GM12878 (cell line): Measurements from ENCODE around the gene SYNPO. TPM values are rescaled to one million over a fixed set of nuclear protein-coding genes. Genes with fewer than 3 reads are reported as not detected.

Source experiments
- ATAC-seq: fragments of 200-7000 bp; cut with Tn5 transposase; 3 replicates; pipeline ENCODE4 v1.9.1; 2020; ENCODE audit warnings: mild to moderate bottlenecking, moderate library complexity
- BruUV-seq: library from RNA; stranded (reverse); fragments of 400-500 nt; replicated peaks from 2 replicates; lab custom pipeline; 2021; lab: Mats Ljungman, UMichigan
- CTCF ChIA-PET: fragments of 300-600 bp; sonication (Branson Sonifier 250); formaldehyde crosslinking; extraction: SDS; loops from one replicate; lab custom pipeline; 2021; ENCODE audit warnings: inconsistent platforms; lab: Yijun Ruan, JAX
- POLR2A ChIA-PET: fragments of 350-600 bp; formaldehyde crosslinking; extraction: SDS; loops from one replicate; lab custom pipeline; 2021; ENCODE audit warnings: inconsistent platforms; lab: Charles Lee
- RAD21 ChIA-PET: fragments of 300-600 bp; sonication (Branson Sonifier 250); formaldehyde crosslinking; loops from one replicate; lab custom pipeline; 2023; ENCODE audit warnings: antibody characterized with exemption; ENCODE audit not compliant: unreplicated experiment; lab: Charles Lee
- SMC1A ChIA-PET: fragments of 300-600 bp; sonication (Branson Sonifier 250); formaldehyde crosslinking; loops from one replicate; lab custom pipeline; 2023; ENCODE audit not compliant: unreplicated experiment, uncharacterized antibody; lab: Charles Lee
- DNase-seq: peaks from one replicate; pipeline ENCODE4 v3.0.0-alpha.2; 2011; ENCODE audit warnings: low read depth, low spot score
- FAIRE-seq: peaks from 3 replicates; lab custom pipeline; 2011; peaks lifted over from hg19 to GRCh38; lab: Jason Lieb, UNC
- H2AFZ ChIP-seq: 2 replicates; pipeline ENCODE4 v1.6.0; 2011; ENCODE audit warnings: low read depth, low read length, control low read depth; ENCODE audit not compliant: control insufficient read depth
- H3K27ac ChIP-seq: 2 replicates; pipeline ENCODE4 v1.5.1; 2011; ENCODE audit warnings: control low read depth; ENCODE audit not compliant: control insufficient read depth, insufficient read depth
- H3K27me3 ChIP-seq, 2 experiments: replicated peaks in 1 of 2; 2 replicates each; pipeline versions ENCODE4 v1.6.0 to v1.6.1; 2011; ENCODE audit warnings: low read length in 1 of 2; ENCODE audit not compliant: control insufficient read depth in 2 of 2, insufficient read depth in 2 of 2
- H3K36me3 ChIP-seq, 2 experiments: 2 replicates each; pipeline ENCODE4 v1.5.1; 2011; ENCODE audit warnings: low read length in 1 of 2; ENCODE audit not compliant: control insufficient read depth in 2 of 2, insufficient read depth in 2 of 2
- H3K4me1 ChIP-seq: 2 replicates; pipeline ENCODE4 v1.6.1; 2011; ENCODE audit warnings: mild to moderate bottlenecking, low read length, moderate library complexity, mixed read lengths; ENCODE audit not compliant: control insufficient read depth, insufficient read depth
- H3K4me2 ChIP-seq: 2 replicates; pipeline ENCODE4 v1.6.0; 2011; ENCODE audit warnings: control low read depth; ENCODE audit not compliant: control insufficient read depth, insufficient read depth
- H3K4me3 ChIP-seq: fragments of 200-600 bp; sonication (generic); 2 replicates; pipeline ENCODE4 v1.5.1; 2016
- H3K79me2 ChIP-seq: 2 replicates; pipeline ENCODE4 v1.6.0; 2011; ENCODE audit warnings: low read length; ENCODE audit not compliant: control insufficient read depth, insufficient read depth
- H3K9ac ChIP-seq: 2 replicates; pipeline ENCODE4 v1.8.0; 2011; ENCODE audit warnings: low read length, control low read depth, mixed read lengths; ENCODE audit not compliant: control insufficient read depth, insufficient read depth
- H3K9me3 ChIP-seq: replicated peaks from 3 replicates; pipeline ENCODE4 v1.5.1; 2011; ENCODE audit warnings: mild to moderate bottlenecking, low read length; ENCODE audit not compliant: control insufficient read depth, insufficient read depth
- H4K20me1 ChIP-seq: 2 replicates; pipeline ENCODE4 v1.6.0; 2011; ENCODE audit not compliant: control insufficient read depth, insufficient read depth
- CHD4 ChIP-seq: fragments of 200-600 bp; sonication (generic); IDR thresholded peaks from 2 replicates; pipeline ENCODE4 v1.6.1; 2016; ENCODE audit warnings: mild to moderate bottlenecking
- DPF2 ChIP-seq: fragments of 450-650 bp; IDR thresholded peaks from 2 replicates; pipeline ENCODE4 v1.6.1; 2017; ENCODE audit warnings: mild to moderate bottlenecking
- ESRRA ChIP-seq: IDR thresholded peaks from 2 replicates; pipeline ENCODE4 v1.6.1; 2012; ENCODE audit warnings: mild to moderate bottlenecking, low read length, improper control_type of control experiment
- GABPA ChIP-seq: IDR thresholded peaks from 2 replicates; pipeline ENCODE4 v1.6.1; 2014; ENCODE audit warnings: antibody characterized with exemption, low read depth, mild to moderate bottlenecking, inconsistent platforms
- MTA3 ChIP-seq: IDR thresholded peaks from 2 replicates; pipeline ENCODE4 v1.6.1; 2012; ENCODE audit warnings: low read length, inconsistent platforms, borderline replicate concordance
- NR2F1 ChIP-seq: fragments of 450-650 bp; conservative IDR thresholded peaks from 2 replicates; pipeline ENCODE4 v1.6.1; 2017; ENCODE audit warnings: mild to moderate bottlenecking
- POLR2AphosphoS2 ChIP-seq: IDR thresholded peaks from 2 replicates; pipeline ENCODE4 v1.6.1; 2011; ENCODE audit warnings: low read depth, mild to moderate bottlenecking, low read length, improper control_type of control experiment, moderate library complexity
- SREBF1 ChIP-seq: IDR thresholded peaks from 2 replicates; pipeline ENCODE4 v1.6.1; 2012; ENCODE audit warnings: mild to moderate bottlenecking, low read length
- TCF3 ChIP-seq: IDR thresholded peaks from 2 replicates; pipeline ENCODE4 v1.6.1; 2012; ENCODE audit warnings: low read depth, mild to moderate bottlenecking, low read length, borderline replicate concordance; ENCODE audit not compliant: insufficient read depth
- TCF7 ChIP-seq: IDR thresholded peaks from 2 replicates; pipeline ENCODE4 v1.6.1; 2014; ENCODE audit warnings: antibody characterized with exemption, borderline replicate concordance
- WRNIP1 ChIP-seq: IDR thresholded peaks from 2 replicates; pipeline ENCODE4 v1.6.1; 2011; ENCODE audit warnings: low read depth, low read length, improper control_type of control experiment, borderline replicate concordance
- WGBS: methylation state at CpG from one replicate; pipeline ENCODE4 v1.1.6; 2016; ENCODE audit warnings: low lambda C conversion rate; ENCODE audit not compliant: insufficient replicate concordance, insufficient coverage; ENCODE audit errors: missing lambda C conversion rate; 5-methylcytosine and 5-hydroxymethylcytosine counted together
- in situ Hi-C: fragments of 300-500 bp; cut with MboI; formaldehyde crosslinking; loops from 9 replicates; pipeline ENCODE4 v1.14.3; 2018; ENCODE audit warnings: mixed read lengths
- intact Hi-C: fragments of 100-400 bp; cut with micrococcal nuclease; formaldehyde crosslinking; loops from one replicate; pipeline ENCODE4 v1.14.2; 2022; ENCODE audit not compliant: unreplicated experiment
- polyA plus RNA-seq, 11 experiments: library from polyadenylated mRNA; depleted of rRNA in 4 of 11; unstranded in 6 of 11; stranded (reverse) in 5 of 11; fragments of >200 nt; fragmentation: Nextera tagmentation in 4 of 11; fragmentation: Illumina TruSeq in 1 of 11; extraction: Ambion mirVana in 4 of 11; extraction: Trizol in 1 of 11; gene quantifications; 1 replicate in 1 of 11; 2 replicates in 10 of 11; pipeline versions ENCODE4 v1.2.1 to v1.2.3, GENCODE V29; 2011 to 2016; ENCODE audit warnings: inconsistent platforms in 2 of 11, missing spikeins in 2 of 11, low read depth in 1 of 11
- total RNA-seq, 4 experiments: library from RNA; depleted of rRNA in 3 of 4; stranded (reverse); fragments of >200 nt in 3 of 4; fragmentation: Illumina TruSeq in 1 of 4; extraction: Trizol in 1 of 4; gene quantifications; 2 replicates each; pipeline versions ENCODE4 v1.2.1 to v1.2.3, GENCODE V29; 2013 to 2021
- TF ChIP-seq, protein P1 (sequence below): fragments of 450-650 bp; formaldehyde crosslinking; IDR thresholded peaks from 2 replicates; pipeline ENCODE4 v1.5.0; 2022; ENCODE audit warnings: mild to moderate bottlenecking, missing genetic modification characterization
- TF ChIP-seq, protein P2 (sequence below): fragments of 150-350 bp; IDR thresholded peaks from 2 replicates; pipeline ENCODE4 v1.6.1; 2016; ENCODE audit warnings: low read depth, low read length
- TF ChIP-seq, protein P3 (sequence below): IDR thresholded peaks from 2 replicates; pipeline ENCODE4 v1.6.1; 2011; ENCODE audit warnings: borderline replicate concordance, low read depth, mild to moderate bottlenecking, moderate library complexity, low read length; ENCODE audit not compliant: insufficient read depth, poor library complexity, severe bottlenecking
- TF ChIP-seq, protein P4 (sequence below): IDR thresholded peaks from 2 replicates; pipeline ENCODE4 v1.6.1; 2012; ENCODE audit warnings: low read depth, low read length, improper control_type of control experiment

SYNPO gene
- total and polyA plus RNA-seq, 10 of the 15 experiments (the other 5 are each of a cell fraction or from before 2014, with no cell fraction given) = 0.77 to 21.0 (median 3.9) TPM

DNA sequence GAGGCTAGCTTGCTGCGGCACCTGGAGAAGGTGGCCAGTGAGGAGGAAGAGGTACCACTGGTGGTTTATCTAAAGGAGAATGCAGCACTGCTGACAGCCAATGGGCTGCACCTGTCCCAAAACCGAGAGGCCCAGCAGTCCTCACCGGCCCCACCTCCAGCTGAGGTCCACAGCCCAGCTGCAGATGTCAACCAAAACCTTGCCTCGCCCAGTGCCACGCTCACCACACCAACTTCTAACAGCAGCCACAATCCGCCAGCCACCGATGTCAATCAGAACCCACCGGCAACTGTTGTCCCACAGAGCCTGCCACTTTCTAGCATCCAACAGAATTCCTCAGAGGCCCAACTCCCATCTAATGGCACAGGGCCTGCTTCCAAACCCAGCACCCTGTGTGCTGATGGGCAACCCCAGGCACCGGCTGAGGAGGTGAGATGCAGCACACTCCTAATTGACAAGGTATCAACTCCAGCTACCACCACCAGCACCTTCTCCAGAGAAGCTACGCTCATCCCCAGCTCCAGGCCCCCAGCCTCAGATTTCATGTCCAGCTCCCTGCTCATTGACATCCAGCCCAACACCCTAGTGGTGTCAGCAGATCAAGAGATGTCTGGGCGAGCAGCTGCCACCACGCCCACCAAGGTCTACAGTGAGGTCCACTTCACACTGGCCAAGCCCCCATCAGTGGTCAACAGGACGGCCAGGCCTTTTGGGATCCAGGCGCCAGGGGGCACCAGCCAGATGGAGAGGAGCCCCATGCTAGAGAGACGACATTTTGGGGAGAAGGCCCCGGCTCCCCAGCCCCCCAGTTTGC, 8.0 kb downstream of the SYNPO start:
- FAIRE-seq = no peak
- BruUV-seq = TSS peak; percentile 30
- Histone ChIP-seq H3K9me3 (no peaks in the 10 kb centered on the region), H2AFZ (no peak overlapping the region), H3K4me3 (no peak overlapping the region), H3K79me2 (no peaks in the 10 kb centered on the region), H3K9ac (no peak overlapping the region), H3K4me2 (no peak overlapping the region), H3K4me1 (0 out of 2 replicates have a peak, but pooled peaks cover 3% of the 10 kb centered on the region), H3K36me3 (no peaks in the 10 kb centered on the region), H4K20me1 (no peaks in the 10 kb centered on the region), H3K27ac (no peak overlapping the region), H3K27me3 (no peaks in the 10 kb centered on the region)
- ChIA-PET POLR2A (no interaction called here), SMC1A (interaction anchor here (1.3 kb wide), 1 partner anchor 88 kb away, joined by 3 read pairs; no protein-coding TSS in a partner anchor), CTCF (interaction anchor here (0.6 to 0.7 kb wide), 2 partner anchors 9 to 83 kb away, joined by 3 read pairs; no protein-coding TSS in a partner anchor), RAD21 (no interaction called here)
- intact Hi-C loops = no loop called here
- in situ Hi-C loops = no loop called here
- TF ChIP-seq ESRRA (no peak), MTA3 (no peak), TCF3 (no peak), NR2F1 (no peak), WRNIP1 (no peak), CHD4 (no peak), POLR2AphosphoS2 (no peak), TCF7 (no peak), DPF2 (no peak), SREBF1 (no peak), GABPA (no peak)
- TF ChIP-seq, protein P1, sequence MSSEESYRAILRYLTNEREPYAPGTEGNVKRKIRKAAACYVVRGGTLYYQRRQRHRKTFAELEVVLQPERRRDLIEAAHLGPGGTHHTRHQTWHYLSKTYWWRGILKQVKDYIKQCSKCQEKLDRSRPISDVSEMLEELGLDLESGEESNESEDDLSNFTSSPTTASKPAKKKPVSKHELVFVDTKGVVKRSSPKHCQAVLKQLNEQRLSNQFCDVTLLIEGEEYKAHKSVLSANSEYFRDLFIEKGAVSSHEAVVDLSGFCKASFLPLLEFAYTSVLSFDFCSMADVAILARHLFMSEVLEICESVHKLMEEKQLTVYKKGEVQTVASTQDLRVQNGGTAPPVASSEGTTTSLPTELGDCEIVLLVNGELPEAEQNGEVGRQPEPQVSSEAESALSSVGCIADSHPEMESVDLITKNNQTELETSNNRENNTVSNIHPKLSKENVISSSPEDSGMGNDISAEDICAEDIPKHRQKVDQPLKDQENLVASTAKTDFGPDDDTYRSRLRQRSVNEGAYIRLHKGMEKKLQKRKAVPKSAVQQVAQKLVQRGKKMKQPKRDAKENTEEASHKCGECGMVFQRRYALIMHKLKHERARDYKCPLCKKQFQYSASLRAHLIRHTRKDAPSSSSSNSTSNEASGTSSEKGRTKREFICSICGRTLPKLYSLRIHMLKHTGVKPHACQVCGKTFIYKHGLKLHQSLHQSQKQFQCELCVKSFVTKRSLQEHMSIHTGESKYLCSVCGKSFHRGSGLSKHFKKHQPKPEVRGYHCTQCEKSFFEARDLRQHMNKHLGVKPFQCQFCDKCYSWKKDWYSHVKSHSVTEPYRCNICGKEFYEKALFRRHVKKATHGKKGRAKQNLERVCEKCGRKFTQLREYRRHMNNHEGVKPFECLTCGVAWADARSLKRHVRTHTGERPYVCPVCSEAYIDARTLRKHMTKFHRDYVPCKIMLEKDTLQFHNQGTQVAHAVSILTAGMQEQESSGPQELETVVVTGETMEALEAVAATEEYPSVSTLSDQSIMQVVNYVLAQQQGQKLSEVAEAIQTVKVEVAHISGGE (CRISPR knock-in tag) = no peak
- TF ChIP-seq, protein P2, sequence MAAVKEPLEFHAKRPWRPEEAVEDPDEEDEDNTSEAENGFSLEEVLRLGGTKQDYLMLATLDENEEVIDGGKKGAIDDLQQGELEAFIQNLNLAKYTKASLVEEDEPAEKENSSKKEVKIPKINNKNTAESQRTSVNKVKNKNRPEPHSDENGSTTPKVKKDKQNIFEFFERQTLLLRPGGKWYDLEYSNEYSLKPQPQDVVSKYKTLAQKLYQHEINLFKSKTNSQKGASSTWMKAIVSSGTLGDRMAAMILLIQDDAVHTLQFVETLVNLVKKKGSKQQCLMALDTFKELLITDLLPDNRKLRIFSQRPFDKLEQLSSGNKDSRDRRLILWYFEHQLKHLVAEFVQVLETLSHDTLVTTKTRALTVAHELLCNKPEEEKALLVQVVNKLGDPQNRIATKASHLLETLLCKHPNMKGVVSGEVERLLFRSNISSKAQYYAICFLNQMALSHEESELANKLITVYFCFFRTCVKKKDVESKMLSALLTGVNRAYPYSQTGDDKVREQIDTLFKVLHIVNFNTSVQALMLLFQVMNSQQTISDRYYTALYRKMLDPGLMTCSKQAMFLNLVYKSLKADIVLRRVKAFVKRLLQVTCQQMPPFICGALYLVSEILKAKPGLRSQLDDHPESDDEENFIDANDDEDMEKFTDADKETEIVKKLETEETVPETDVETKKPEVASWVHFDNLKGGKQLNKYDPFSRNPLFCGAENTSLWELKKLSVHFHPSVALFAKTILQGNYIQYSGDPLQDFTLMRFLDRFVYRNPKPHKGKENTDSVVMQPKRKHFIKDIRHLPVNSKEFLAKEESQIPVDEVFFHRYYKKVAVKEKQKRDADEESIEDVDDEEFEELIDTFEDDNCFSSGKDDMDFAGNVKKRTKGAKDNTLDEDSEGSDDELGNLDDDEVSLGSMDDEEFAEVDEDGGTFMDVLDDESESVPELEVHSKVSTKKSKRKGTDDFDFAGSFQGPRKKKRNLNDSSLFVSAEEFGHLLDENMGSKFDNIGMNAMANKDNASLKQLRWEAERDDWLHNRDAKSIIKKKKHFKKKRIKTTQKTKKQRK = no peak
- TF ChIP-seq, protein P3, sequence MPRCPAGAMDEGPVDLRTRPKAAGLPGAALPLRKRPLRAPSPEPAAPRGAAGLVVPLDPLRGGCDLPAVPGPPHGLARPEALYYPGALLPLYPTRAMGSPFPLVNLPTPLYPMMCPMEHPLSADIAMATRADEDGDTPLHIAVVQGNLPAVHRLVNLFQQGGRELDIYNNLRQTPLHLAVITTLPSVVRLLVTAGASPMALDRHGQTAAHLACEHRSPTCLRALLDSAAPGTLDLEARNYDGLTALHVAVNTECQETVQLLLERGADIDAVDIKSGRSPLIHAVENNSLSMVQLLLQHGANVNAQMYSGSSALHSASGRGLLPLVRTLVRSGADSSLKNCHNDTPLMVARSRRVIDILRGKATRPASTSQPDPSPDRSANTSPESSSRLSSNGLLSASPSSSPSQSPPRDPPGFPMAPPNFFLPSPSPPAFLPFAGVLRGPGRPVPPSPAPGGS = no peak
- TF ChIP-seq, protein P4, sequence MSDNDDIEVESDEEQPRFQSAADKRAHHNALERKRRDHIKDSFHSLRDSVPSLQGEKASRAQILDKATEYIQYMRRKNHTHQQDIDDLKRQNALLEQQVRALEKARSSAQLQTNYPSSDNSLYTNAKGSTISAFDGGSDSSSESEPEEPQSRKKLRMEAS = no peak
- 65% methylated on average over 16 of the region's 16 CpGs for WGBS
- DNase-seq = no peak
- ATAC-seq = no peak
